Upper lobe of right lung (tissue), 1 donor: ENCODE data around the gene SLC7A9. TPM values are rescaled to one million over a fixed set of nuclear protein-coding genes. Genes with fewer than 3 reads are reported as not detected.
"Not testable (repeated sequence)": the region's sequence is repeated elsewhere in the genome, so short reads cannot be mapped to it uniquely, and the experiment has no call there.

Experiments
- ATAC-seq: fragments of 200-7000 bp; cut with Tn5 transposase; one replicate; pipeline ENCODE4 v1.9.1; 2020; ENCODE audit warnings: mild to moderate bottlenecking, moderate library complexity
- DNase-seq: peaks from one replicate; pipeline ENCODE4 v3.0.0-alpha.2; 2020
- H3K27ac ChIP-seq: fragments of 200-600 bp; one replicate; pipeline ENCODE4 v1.8.0; 2022
- H3K27me3 ChIP-seq: fragments of 200-600 bp; one replicate; pipeline ENCODE4 v1.8.0; 2022; ENCODE audit warnings: mild to moderate bottlenecking
- H3K36me3 ChIP-seq: fragments of 200-600 bp; one replicate; pipeline ENCODE4 v1.8.0; 2022
- H3K4me1 ChIP-seq: fragments of 200-600 bp; one replicate; pipeline ENCODE4 v1.8.0; 2022
- H3K4me3 ChIP-seq: fragments of 200-600 bp; one replicate; pipeline ENCODE4 v1.8.0; 2022; ENCODE audit warnings: mild to moderate bottlenecking
- H3K9me3 ChIP-seq: fragments of 200-600 bp; one replicate; pipeline ENCODE4 v1.8.0; 2022
- intact Hi-C: fragments of 100-400 bp; cut with DNase I; formaldehyde crosslinking; loops from one replicate; pipeline ENCODE4 v1.11.0; 2022
- total RNA-seq: library from RNA; stranded (reverse); fragmentation: NEBNext Ultra II Directional; extraction: Animal tissue kit (Norgen Biotek cat#: 25700); gene quantifications from one replicate; pipeline ENCODE4 v1.2.1, GENCODE V29; 2021
- TF ChIP-seq, protein P1 (sequence below): fragments of 200-600 bp; IDR thresholded peaks from one replicate; pipeline ENCODE4 v1.8.0; 2022; ENCODE audit warnings: antibody characterized with exemption
- donor health status: DM: no; HTN: yes; CAD: no; lungs with severe emphysema.

Gene SLC7A9
- total RNA-seq, 1 donor from 2014 or later: 0.46 TPM

DNA sequence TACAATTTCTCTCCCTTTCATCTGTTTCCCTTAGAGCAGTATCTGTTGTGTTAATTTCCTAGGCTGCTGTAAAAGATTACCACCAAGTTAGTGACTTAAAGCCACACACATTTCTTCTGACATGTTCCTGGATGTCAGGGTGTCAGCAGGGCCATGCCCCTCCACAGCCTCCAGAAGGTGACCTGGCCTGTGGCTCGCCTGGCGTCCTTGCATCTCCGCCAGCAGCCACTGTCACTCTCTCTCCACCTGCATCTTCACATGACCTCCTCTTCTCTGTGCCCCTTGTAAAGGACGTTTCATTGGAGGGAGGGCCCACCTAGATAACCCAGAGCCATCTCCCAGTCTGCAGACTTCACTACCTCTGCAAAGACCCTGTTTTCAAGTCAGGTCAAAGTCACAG is 61.3 kb downstream of the SLC7A9 start:
- TF ChIP-seq, protein P1, sequence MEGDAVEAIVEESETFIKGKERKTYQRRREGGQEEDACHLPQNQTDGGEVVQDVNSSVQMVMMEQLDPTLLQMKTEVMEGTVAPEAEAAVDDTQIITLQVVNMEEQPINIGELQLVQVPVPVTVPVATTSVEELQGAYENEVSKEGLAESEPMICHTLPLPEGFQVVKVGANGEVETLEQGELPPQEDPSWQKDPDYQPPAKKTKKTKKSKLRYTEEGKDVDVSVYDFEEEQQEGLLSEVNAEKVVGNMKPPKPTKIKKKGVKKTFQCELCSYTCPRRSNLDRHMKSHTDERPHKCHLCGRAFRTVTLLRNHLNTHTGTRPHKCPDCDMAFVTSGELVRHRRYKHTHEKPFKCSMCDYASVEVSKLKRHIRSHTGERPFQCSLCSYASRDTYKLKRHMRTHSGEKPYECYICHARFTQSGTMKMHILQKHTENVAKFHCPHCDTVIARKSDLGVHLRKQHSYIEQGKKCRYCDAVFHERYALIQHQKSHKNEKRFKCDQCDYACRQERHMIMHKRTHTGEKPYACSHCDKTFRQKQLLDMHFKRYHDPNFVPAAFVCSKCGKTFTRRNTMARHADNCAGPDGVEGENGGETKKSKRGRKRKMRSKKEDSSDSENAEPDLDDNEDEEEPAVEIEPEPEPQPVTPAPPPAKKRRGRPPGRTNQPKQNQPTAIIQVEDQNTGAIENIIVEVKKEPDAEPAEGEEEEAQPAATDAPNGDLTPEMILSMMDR: no peak
- DNase-seq: no peak
- H3K9me3 ChIP-seq: no peaks in the 10 kb centered on the region
- no peak overlapping the region for H3K4me3 ChIP-seq
- H3K36me3 ChIP-seq: no peaks in the 10 kb centered on the region
- no peak overlapping the region for H3K27ac ChIP-seq
- no peaks in the 10 kb centered on the region for H3K27me3 ChIP-seq
- intact Hi-C loops: no loop called here
- no peak for ATAC-seq
- H3K4me1 ChIP-seq: no peaks in the 10 kb centered on the region

DNA sequence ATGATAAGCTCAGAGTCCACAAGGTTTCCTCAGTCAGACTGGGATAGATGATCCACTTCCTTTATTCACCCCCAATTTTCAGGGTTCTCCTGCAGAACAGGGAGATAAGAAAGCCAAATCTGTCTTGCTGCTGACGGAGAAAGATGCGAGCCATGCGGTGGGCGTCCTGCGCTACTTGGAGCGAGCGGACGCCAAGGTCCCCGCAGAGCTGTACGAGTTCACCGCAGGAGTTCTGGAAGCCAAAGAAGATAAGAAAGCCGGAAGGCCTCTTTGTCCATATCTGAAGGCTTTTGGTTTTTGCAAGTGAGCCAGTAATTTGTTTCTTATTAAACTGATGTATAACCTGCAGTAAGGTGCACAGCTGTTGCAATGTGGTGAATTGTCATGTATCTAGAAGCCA is 66.7 kb downstream of the SLC7A9 start:
- no peak for ATAC-seq
- Histone ChIP-seq H3K27ac (no peak overlapping the region), H3K27me3 (no peaks in the 10 kb centered on the region), H3K4me3 (no peak overlapping the region), H3K9me3 (no peaks in the 10 kb centered on the region), H3K4me1 (no peaks in the 10 kb centered on the region), H3K36me3 (no peaks in the 10 kb centered on the region)
- no peak for DNase-seq
- TF ChIP-seq, protein P1: no peak
- intact Hi-C loops: no loop called here

DNA sequence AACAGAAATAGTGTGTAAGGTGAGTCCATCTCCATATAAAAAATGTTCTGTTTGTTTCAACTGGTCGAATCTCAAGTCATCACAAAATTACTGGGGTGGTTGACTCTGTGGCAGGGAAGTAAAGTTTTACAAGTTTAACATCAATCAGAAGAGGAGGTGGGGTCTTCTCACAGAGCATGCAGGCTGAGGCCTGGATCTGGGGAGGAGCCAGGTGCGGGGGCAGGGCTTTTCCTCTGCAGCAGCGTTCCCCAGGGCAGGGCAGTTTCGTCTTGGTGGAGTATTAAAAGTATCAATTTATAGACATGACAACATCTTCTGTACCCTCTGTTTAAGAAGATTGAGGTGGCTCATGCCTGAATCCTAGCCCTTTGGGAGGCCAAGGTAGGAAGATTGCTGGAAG is 68.8 kb downstream of the SLC7A9 start:
- no peak overlapping the region for H3K4me3 ChIP-seq
- H3K36me3 ChIP-seq: no peaks in the 10 kb centered on the region
- H3K27me3 ChIP-seq: no peaks in the 10 kb centered on the region
- no peak for DNase-seq
- TF ChIP-seq, protein P1: no peak
- intact Hi-C loops: no loop called here
- no peak for ATAC-seq
- no peaks in the 10 kb centered on the region for H3K4me1 ChIP-seq
- no peaks in the 10 kb centered on the region for H3K9me3 ChIP-seq
- H3K27ac ChIP-seq: no peak overlapping the region

DNA sequence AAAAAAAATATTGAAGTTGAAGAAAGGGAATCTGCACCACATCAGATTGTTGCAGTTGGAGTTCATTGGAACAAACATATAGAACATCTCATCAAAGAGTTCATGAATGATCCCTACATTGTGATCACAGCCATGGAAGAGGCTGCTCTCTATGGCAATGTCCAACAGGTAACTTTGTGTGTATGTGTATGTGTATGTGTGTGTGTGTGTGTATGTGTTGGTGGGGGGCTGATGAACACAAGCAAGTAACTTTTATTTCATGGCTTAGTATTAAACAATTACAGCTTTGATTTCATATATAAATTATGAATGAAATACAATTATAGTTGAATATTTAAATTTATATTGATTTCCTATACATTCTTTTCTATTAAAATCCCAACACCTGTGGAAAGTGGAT is 69.4 kb downstream of the SLC7A9 start:
- H3K9me3 ChIP-seq: no peaks in the 10 kb centered on the region

DNA sequence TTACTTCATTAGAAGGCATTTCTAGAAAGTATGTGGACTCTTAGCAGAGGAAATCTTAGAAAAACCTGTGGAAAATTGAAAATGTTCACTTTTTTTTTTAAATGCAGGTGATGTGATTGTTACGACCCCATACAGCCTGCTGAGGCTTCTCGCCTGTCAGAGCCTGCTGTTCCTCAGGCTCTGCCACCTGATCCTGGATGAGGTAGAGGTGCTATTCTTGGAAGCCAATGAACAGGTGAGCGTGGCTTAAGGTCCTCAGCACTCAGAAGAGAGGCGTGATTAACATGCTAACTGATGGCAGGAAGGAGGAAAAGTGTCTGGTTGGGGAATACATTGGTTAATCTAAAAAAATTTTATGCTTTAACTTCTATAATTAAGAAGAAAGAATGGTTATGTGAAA is 71.4 kb downstream of the SLC7A9 start:
- Histone ChIP-seq H3K36me3 (no peaks in the 10 kb centered on the region), H3K27ac (no peak overlapping the region), H3K27me3 (no peaks in the 10 kb centered on the region), H3K9me3 (no peaks in the 10 kb centered on the region), H3K4me1 (no peaks in the 10 kb centered on the region), H3K4me3 (no peak overlapping the region)
- TF ChIP-seq, protein P1: no peak
- peak; percentile 39 for ATAC-seq
- DNase-seq: no peak
- intact Hi-C loops: no loop called here

More for the DNA sequence above, 69.4 kb downstream of the SLC7A9 start:
- ATAC-seq (no peak), DNase-seq (no peak)
- Histone ChIP-seq H3K27me3 (no peaks in the 10 kb centered on the region), H3K4me1 (no peaks in the 10 kb centered on the region), H3K4me3 (no peak overlapping the region), H3K27ac (no peak overlapping the region), H3K36me3 (no peaks in the 10 kb centered on the region)
- intact Hi-C loops: no loop called here
- TF ChIP-seq, protein P1: no peak

DNA sequence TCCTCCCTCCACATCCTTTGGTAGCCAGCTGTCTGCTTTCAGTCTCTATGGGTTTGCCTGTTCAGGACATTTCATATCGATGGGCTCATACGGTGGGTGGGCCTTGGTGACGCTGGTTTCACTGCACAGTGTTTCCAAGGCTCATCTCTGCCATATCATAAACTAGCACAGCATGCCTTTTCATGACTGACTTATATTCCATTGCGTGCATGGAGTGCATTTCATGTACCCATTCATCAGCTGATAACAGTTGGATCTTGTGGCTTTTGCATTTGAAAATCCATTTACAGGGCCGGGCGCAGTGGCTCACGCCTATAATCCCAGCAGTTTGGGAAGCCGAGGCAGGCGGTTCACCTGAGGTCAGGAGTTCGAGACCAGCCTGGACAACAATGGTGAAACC is 80.1 kb downstream of the SLC7A9 start:
- no peak overlapping the region for H3K4me3 ChIP-seq
- H3K27me3 ChIP-seq: no peaks in the 10 kb centered on the region
- no peaks in the 10 kb centered on the region for H3K36me3 ChIP-seq
- intact Hi-C loops: no loop called here
- no peaks in the 10 kb centered on the region for H3K4me1 ChIP-seq
- DNase-seq (no peak), ATAC-seq (no peak)
- H3K9me3 ChIP-seq: no peaks in the 10 kb centered on the region
- H3K27ac ChIP-seq: no peak overlapping the region
- TF ChIP-seq, protein P1: no peak

DNA sequence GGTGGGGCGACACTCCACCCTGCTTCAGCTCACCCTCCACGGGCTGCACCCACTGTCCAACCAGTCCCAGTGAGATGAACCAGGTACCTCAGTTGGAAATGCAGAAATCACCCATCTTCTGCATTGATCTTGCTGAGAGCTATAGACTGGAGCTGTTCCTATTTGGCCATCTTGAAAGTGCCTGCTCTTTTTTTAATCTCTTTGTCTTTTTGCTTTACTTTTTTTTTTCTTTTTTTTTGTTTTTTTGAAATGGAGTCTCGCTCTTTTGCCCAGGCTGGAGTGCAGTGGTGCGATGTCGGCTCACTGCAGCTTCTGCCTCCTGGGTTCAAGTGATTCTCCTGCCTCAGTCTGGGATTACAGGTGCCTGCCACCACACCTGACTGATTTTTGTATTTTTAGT is 81.7 kb downstream of the SLC7A9 start:
- H3K4me1 ChIP-seq, H3K36me3 ChIP-seq, H3K27ac ChIP-seq, H3K4me3 ChIP-seq, ATAC-seq, H3K9me3 ChIP-seq, H3K27me3 ChIP-seq, DNase-seq, intact Hi-C loops: not testable (repeated sequence)

DNA sequence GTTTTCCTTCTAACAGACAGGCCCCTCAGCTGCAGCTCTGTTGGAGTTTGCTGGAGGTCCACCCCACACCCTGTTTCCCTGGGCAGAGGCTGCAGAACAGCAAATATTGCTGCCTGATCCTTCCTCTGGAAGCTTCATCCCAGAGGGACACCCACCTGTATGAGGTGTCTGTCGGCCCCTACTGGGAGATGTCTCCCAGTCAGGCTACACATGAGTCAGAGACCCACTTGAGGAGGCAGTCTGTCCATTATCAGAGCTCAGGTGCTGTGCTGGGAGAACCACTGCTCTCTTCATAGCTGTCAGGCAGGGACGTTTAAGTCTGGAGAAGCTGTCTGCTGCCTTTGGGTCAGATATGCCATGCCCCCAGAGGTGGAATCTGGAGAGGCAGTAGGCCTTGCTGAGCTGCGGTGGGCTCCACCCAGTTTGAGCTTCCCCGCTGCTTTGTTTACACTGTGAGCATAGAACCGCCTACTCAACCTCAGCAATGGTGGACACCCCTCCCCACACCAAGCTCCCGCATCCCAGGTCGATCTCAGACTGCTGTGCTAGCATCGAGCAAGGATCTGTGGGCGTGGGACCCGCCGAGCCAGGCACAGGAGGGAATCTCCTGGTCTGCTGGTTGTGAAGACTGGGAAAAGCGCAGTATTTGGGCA is 82.3 kb downstream of the SLC7A9 start:
- DNase-seq, intact Hi-C loops: not testable (repeated sequence)

DNA sequence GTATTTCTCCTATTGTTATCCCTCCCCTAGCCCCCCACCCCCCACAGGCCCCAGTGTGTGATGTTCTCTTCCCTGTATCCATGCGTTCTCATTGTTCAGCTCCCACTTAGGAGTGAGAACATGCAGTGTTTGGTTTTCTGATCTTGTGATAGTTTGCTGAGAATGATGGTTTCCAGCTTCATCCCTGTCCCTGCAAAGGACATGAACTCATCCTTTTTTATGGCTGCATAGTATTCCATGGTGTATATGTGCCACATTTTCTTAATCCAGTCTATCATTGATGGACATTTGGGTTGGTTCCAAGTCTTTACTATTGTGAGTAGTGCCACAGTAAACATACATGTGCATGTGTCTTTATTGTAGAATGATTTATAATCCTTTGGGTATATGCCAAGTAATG is 87.5 kb downstream of the SLC7A9 start:
- H3K27me3 ChIP-seq, H3K27ac ChIP-seq, H3K36me3 ChIP-seq, DNase-seq, H3K4me1 ChIP-seq, intact Hi-C loops, ATAC-seq, H3K9me3 ChIP-seq, H3K4me3 ChIP-seq: not testable (repeated sequence)

More for the DNA sequence above, 82.3 kb downstream of the SLC7A9 start:
- not testable (repeated sequence) for H3K4me1 ChIP-seq, ATAC-seq, H3K36me3 ChIP-seq, H3K9me3 ChIP-seq, H3K4me3 ChIP-seq, H3K27me3 ChIP-seq, H3K27ac ChIP-seq
